HUES64 (cell line): ENCODE measurements around the gene SHB.
"Not testable (repeated sequence)": the region's sequence is repeated elsewhere in the genome, so short reads cannot be mapped to it uniquely, and the experiment has no call there.

ENCODE experiments used
- H3K27ac ChIP-seq: 2 replicates; pipeline ENCODE4 v1.7.0; 2013; ENCODE audit warnings: low read depth, low read length, inconsistent platforms
- H3K27me3 ChIP-seq: 2 replicates; pipeline ENCODE4 v1.6.1; 2013; ENCODE audit warnings: mild to moderate bottlenecking, low read length; ENCODE audit not compliant: insufficient read depth
- H3K36me3 ChIP-seq: 2 replicates; pipeline ENCODE4 v1.6.1; 2013; ENCODE audit warnings: mild to moderate bottlenecking, low read length; ENCODE audit not compliant: insufficient read depth
- H3K4me1 ChIP-seq: 2 replicates; pipeline ENCODE4 v1.6.1; 2013; ENCODE audit warnings: mild to moderate bottlenecking, low read length, moderate library complexity; ENCODE audit not compliant: insufficient read depth
- H3K4me3 ChIP-seq: 2 replicates; pipeline ENCODE4 v1.5.1; 2013; ENCODE audit warnings: mild to moderate bottlenecking, low read length, moderate library complexity
- H3K9ac ChIP-seq: 2 replicates; pipeline ENCODE4 v1.6.1; 2013; ENCODE audit warnings: mild to moderate bottlenecking, low read depth, low read length
- H3K9me3 ChIP-seq: 2 replicates; pipeline ENCODE4 v1.6.1; 2013; ENCODE audit warnings: low read depth, low read length; ENCODE audit not compliant: insufficient read depth
- WGBS: fragments of 150-250, 120-280 bp; methylation state at CpG from one replicate; pipeline ENCODE4 v1.1.7; 2013; ENCODE audit warnings: missing lambda C conversion rate; 5-methylcytosine and 5-hydroxymethylcytosine counted together

Gene SHB

GRCh38 chr9:37892063-37892462, 177.0 kb downstream of the SHB start:
- Histone ChIP-seq H3K9me3 (no peaks in the 10 kb centered on the region), H3K27me3 (no peaks in the 10 kb centered on the region), H3K36me3 (peaks cover 62% of the 10 kb centered on the region), H3K9ac (no peak overlapping the region), H3K4me3 (no peak overlapping the region), H3K4me1 (no peaks in the 10 kb centered on the region), H3K27ac (no peak overlapping the region)
- 94% methylated on average over 8 of the region's 8 CpGs for WGBS

GRCh38 chr9:37891042-37891441, 178.0 kb downstream of the SHB start:
- H3K36me3 ChIP-seq, result peaks cover 53% of the 10 kb centered on the region
- H3K4me3 ChIP-seq, H3K4me1 ChIP-seq, H3K27ac ChIP-seq, H3K9ac ChIP-seq, H3K27me3 ChIP-seq, H3K9me3 ChIP-seq: not testable (repeated sequence)
- WGBS, result 99% methylated on average over 11 of the region's 17 CpGs

DNA sequence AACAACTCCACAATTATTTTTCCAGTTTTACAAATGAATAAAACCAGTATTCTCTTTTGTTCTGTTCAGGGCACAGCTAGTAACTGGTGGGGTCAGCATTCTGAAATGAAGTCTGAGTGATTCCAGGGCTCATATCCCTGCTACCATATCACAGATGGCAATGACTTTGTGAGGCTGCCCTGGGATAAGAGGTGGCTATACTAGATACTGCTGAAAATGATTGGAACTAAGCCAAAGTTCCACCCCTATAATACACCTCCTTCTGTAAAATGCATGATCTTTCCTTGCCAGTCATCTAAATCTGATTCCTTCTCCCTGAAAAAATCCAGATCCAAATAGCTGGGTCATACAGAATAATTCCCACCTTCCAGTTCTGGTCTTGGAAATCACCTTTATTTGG, 179.5 kb downstream of the SHB start:
- Histone ChIP-seq H3K4me1 (no peaks in the 10 kb centered on the region), H3K4me3 (no peak overlapping the region), H3K9me3 (no peaks in the 10 kb centered on the region), H3K27ac (no peak overlapping the region), H3K36me3 (peaks cover 39% of the 10 kb centered on the region), H3K27me3 (no peaks in the 10 kb centered on the region), H3K9ac (no peak overlapping the region)

DNA sequence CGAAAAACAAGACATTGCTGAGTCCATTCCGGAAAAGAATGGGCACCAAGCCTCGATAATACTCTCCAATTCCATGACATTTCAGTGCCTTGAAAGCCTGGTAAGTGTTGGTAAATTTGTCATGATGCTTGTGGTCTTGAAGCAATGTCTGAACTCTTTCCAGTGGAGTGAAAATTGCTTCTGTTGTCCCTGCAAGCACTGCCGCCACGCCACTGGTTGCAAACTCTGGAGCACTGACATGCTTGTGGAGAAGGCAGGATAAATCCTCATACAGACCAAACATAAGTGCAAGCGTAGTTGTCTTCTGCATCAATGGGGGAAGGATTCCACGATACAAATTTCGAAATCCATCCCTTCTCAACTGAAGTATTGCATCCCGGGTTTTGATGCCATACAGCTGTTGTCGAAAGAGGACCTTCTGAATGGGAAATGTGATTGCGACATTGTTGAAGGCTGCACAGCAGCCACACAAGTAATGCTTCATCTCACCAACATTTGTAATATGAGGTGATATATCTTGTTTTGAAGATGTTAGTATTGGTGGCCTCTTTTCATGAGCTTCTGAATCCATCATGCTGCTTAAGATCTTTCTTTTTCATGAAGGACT, 180.9 kb downstream of the SHB start:
- 92% methylated on average over 8 of the region's 11 CpGs for WGBS
- H3K9ac ChIP-seq, H3K4me1 ChIP-seq, H3K4me3 ChIP-seq, H3K9me3 ChIP-seq, H3K27me3 ChIP-seq, H3K27ac ChIP-seq: not testable (repeated sequence)
- peaks cover 24% of the 10 kb centered on the region for H3K36me3 ChIP-seq

DNA sequence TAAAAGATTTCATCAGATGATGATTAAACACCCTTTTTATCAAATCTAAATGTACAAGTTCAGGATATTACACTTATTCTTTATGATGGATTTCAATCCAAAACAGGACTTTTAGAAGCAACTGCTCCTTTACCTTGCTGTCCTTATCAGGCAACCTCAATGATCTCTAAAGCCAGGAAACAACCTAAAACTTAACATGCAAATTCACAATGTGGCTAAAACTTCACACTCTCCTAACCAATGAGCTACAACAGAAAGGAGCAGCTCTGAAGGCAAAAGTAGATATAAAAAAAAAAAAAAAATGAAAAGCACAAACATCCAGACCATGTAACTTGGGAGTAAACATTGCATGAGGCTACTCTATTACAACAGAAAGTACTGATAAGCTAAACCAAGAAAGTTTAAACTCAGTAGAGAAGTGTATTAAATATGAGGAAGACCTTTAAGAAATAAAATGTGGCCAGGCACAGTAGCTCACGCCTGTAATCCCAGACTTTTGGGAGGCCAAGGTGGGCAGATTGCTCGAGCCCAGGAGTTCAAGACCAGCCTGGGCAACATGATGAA, 188.0 kb downstream of the SHB start:
- no peaks in the 10 kb centered on the region for H3K27me3 ChIP-seq
- no peaks in the 10 kb centered on the region for H3K4me1 ChIP-seq
- H3K36me3 ChIP-seq, result peaks cover 2% of the 10 kb centered on the region; the same call in 1 of the 2 replicates
- no peak overlapping the region for H3K4me3 ChIP-seq
- H3K27ac ChIP-seq, result no peak overlapping the region
- no peak overlapping the region for H3K9ac ChIP-seq
- WGBS, result 90% methylated on average over 2 of the region's 2 CpGs
- peaks cover 14% of the 10 kb centered on the region for H3K9me3 ChIP-seq

- WGBS, result 94% methylated on average over 1 of the region's 1 CpG
- no peak overlapping the region for H3K9ac ChIP-seq
- H3K27me3 ChIP-seq, result no peaks in the 10 kb centered on the region
- no peaks in the 10 kb centered on the region for H3K4me1 ChIP-seq
- no peak overlapping the region for H3K27ac ChIP-seq
- H3K9me3 ChIP-seq, result peaks cover 14% of the 10 kb centered on the region
- H3K36me3 ChIP-seq, result peaks cover 2% of the 10 kb centered on the region; the same call in 1 of the 2 replicates
- no peak overlapping the region for H3K4me3 ChIP-seq
Observed at GRCh38 chr9:37876376-37876775, 192.7 kb downstream of the SHB start.

DNA sequence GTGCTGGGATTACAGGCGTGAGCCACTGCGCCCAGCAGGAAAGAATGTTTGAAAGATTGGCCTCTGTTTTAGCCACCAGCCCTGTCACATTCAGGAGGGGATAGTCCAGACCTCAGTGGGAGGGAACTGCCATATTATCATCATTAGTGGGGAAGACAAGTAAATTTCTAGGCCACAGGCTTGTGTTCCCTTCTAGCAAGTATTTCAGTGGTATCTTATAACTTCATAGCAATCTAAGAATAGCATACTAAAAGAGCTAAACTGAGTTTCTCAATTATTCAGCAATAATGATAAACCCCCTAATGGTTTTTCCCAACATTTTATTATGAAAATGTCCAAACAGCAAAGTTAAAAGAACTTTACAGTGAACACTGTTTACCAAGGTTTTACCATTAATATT, 195.1 kb downstream of the SHB start:
- peaks cover 2% of the 10 kb centered on the region; the same call in 1 of the 2 replicates for H3K36me3 ChIP-seq
- no peak overlapping the region for H3K4me3 ChIP-seq
- H3K27ac ChIP-seq, result no peak overlapping the region
- WGBS, result 89% methylated on average over 2 of the region's 2 CpGs
- H3K9ac ChIP-seq, result no peak overlapping the region
- no peaks in the 10 kb centered on the region for H3K27me3 ChIP-seq
- H3K4me1 ChIP-seq, result no peaks in the 10 kb centered on the region
- H3K9me3 ChIP-seq, result peaks cover 14% of the 10 kb centered on the region

- Histone ChIP-seq H3K36me3 (no peaks in the 10 kb centered on the region), H3K4me1 (no peaks in the 10 kb centered on the region), H3K27me3 (no peaks in the 10 kb centered on the region), H3K27ac (no peak overlapping the region), H3K9ac (no peak overlapping the region), H3K9me3 (no peaks in the 10 kb centered on the region), H3K4me3 (no peak overlapping the region)
- WGBS, result 88% methylated on average over 5 of the region's 5 CpGs
Observed at GRCh38 chr9:37870799-37871176, 198.2 kb downstream of the SHB start.

- Histone ChIP-seq H3K9ac (no peak overlapping the region), H3K4me3 (no peak overlapping the region), H3K27me3 (no peaks in the 10 kb centered on the region), H3K36me3 (no peaks in the 10 kb centered on the region), H3K9me3 (no peaks in the 10 kb centered on the region), H3K4me1 (no peaks in the 10 kb centered on the region), H3K27ac (no peak overlapping the region)
- 98% methylated on average over 5 of the region's 5 CpGs for WGBS
Observed at GRCh38 chr9:37870081-37870798, 198.8 kb downstream of the SHB start.
